HEK293 (cell line): ENCODE measurements around the gene RNH1.

Experiments used
- REST ChIP-seq: fragments of 450-650 bp; formaldehyde crosslinking; IDR thresholded peaks from 2 replicates; pipeline ENCODE4 v1.5.1; 2016; ENCODE audit warnings: missing biosample characterization, missing genetic modification characterization
- SETDB1 ChIP-seq: IDR thresholded peaks from one replicate; pipeline ENCODE4 v1.6.1; 2017; ENCODE audit warnings: mild to moderate bottlenecking, low read length, moderate library complexity, mixed read lengths; ENCODE audit not compliant: insufficient read length
- ZFP41 ChIP-seq: fragments of 450-650 bp; formaldehyde crosslinking; IDR thresholded peaks from 2 replicates; pipeline ENCODE4 v1.5.1; 2016; ENCODE audit warnings: missing biosample characterization, missing genetic modification characterization, borderline replicate concordance
- ZNF133 ChIP-seq: fragments of 450-650 bp; formaldehyde crosslinking; IDR thresholded peaks from 2 replicates; pipeline ENCODE4 v1.5.1; 2016; ENCODE audit warnings: missing biosample characterization, missing genetic modification characterization
- ZNF19 ChIP-seq: fragments of 450-650 bp; formaldehyde crosslinking; IDR thresholded peaks from 2 replicates; pipeline ENCODE4; 2016; ENCODE audit warnings: missing biosample characterization, missing genetic modification characterization, low read depth
- ZNF274 ChIP-seq, 2 experiments: fragments of 200-500 bp in 1 of 2; fragments of 450-650 bp in 1 of 2; sonication (Bioruptor generic) in 1 of 2; formaldehyde crosslinking in 1 of 2; IDR thresholded peaks; 2 replicates each; pipeline versions ENCODE4 v1.5.1 to v1.6.1; 2014 to 2016; ENCODE audit warnings: borderline replicate concordance in 1 of 2, inconsistent platforms in 1 of 2, low read length in 1 of 2, missing biosample characterization in 1 of 2, missing genetic modification characterization in 1 of 2
- ZNF280D ChIP-seq: fragments of 450-650 bp; formaldehyde crosslinking; IDR thresholded peaks from 2 replicates; pipeline ENCODE4 v1.5.1; 2016; ENCODE audit warnings: missing biosample characterization, missing genetic modification characterization
- ZNF394 ChIP-seq: fragments of 450-650 bp; formaldehyde crosslinking; IDR thresholded peaks from 2 replicates; pipeline ENCODE4 v1.5.1; 2016; ENCODE audit warnings: missing biosample characterization, missing genetic modification characterization, mild to moderate bottlenecking, moderate library complexity, borderline replicate concordance
- ZNF473 ChIP-seq: fragments of 450-650 bp; formaldehyde crosslinking; IDR thresholded peaks from 2 replicates; pipeline ENCODE4 v1.5.1; 2017; ENCODE audit warnings: missing biosample characterization, missing genetic modification characterization
- ZNF561 ChIP-seq: fragments of 450-650 bp; IDR thresholded peaks from 2 replicates; pipeline ENCODE4 v1.5.1; 2018; ENCODE audit warnings: missing biosample characterization, missing genetic modification characterization, borderline replicate concordance
- ZNF629 ChIP-seq: fragments of 450-650 bp; formaldehyde crosslinking; IDR thresholded peaks from 2 replicates; pipeline ENCODE4 v1.5.1; 2017; ENCODE audit warnings: missing biosample characterization, missing genetic modification characterization
- TF ChIP-seq, protein P1 (sequence below): fragments of 450-650 bp; formaldehyde crosslinking; IDR thresholded peaks from 2 replicates; pipeline ENCODE4 v1.5.1; 2016; ENCODE audit warnings: missing biosample characterization, missing genetic modification characterization

DNA sequence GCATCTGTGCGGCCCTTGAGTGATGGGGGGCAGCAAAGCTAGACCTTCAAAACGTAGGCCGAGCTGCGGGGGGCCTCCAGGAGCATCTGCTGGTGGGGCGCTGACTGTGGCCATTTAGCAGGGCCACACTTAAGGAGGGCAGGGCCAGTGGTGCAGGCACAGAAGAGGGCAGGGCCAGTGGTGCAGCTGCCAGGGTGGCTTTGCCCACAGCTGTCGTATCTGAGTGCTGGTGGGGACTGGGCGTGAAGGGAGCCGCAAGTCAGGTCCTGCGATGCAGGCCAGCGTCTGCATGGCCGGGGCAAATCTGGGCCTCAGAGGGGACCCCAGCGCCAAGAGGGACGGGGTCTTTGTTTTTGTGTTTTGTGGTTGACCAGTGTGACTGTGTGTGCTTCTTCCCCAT, 27.7 kb downstream of the RNH1 start:
- TF ChIP-seq, protein P1, sequence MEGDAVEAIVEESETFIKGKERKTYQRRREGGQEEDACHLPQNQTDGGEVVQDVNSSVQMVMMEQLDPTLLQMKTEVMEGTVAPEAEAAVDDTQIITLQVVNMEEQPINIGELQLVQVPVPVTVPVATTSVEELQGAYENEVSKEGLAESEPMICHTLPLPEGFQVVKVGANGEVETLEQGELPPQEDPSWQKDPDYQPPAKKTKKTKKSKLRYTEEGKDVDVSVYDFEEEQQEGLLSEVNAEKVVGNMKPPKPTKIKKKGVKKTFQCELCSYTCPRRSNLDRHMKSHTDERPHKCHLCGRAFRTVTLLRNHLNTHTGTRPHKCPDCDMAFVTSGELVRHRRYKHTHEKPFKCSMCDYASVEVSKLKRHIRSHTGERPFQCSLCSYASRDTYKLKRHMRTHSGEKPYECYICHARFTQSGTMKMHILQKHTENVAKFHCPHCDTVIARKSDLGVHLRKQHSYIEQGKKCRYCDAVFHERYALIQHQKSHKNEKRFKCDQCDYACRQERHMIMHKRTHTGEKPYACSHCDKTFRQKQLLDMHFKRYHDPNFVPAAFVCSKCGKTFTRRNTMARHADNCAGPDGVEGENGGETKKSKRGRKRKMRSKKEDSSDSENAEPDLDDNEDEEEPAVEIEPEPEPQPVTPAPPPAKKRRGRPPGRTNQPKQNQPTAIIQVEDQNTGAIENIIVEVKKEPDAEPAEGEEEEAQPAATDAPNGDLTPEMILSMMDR (tag by site-specific recombination), result no peak
- TF ChIP-seq ZNF473 (tag by site-specific recombination), result no peak
- TF ChIP-seq ZNF274 (IDR thresholded peaks at IDR 0.05; ENCODE audit: low read length), result no peak
- no peak for TF ChIP-seq ZNF274 (tag by site-specific recombination; IDR thresholded peaks at IDR 0.05; ENCODE audit: borderline replicate concordance)
- no peak for TF ChIP-seq ZNF394 (tag by site-specific recombination)
- TF ChIP-seq ZNF133 (tag by site-specific recombination), result no peak
- TF ChIP-seq ZNF19, result no peak
- TF ChIP-seq ZNF561 (tag by site-specific recombination), result no peak
- no peak for TF ChIP-seq ZFP41 (tag by site-specific recombination)
- TF ChIP-seq ZNF280D, result no peak
- no peak for TF ChIP-seq SETDB1
- TF ChIP-seq REST (tag by site-specific recombination), result no peak
- TF ChIP-seq ZNF629 (tag by site-specific recombination), result no peak
